Uterus (tissue), 4 donors: ENCODE data around the gene RCAN1. TPM values are rescaled to one million over a fixed set of nuclear protein-coding genes. Genes with fewer than 3 reads are reported as not detected.

Experiments
- DNase-seq, 2 donors: peaks; one replicate each; pipeline ENCODE4 v3.0.0-alpha.2; 2019 to 2020
- H3K27ac ChIP-seq, 2 donors: fragments of 200-600 bp; sonication (generic); 1 replicate in 1 of 2; 2 replicates in 1 of 2; pipeline ENCODE4 v1.5.1; 2016 to 2018
- H3K27me3 ChIP-seq, 2 donors: fragments of 200-600 bp; sonication (generic); one replicate each; pipeline ENCODE4 v1.5.1; 2018 to 2019; ENCODE audit warnings: control low read depth in 1 of 2
- H3K36me3 ChIP-seq, 2 donors: fragments of 200-600 bp; sonication (generic); one replicate each; pipeline ENCODE4 v1.5.1; 2019; ENCODE audit warnings: control low read depth in 1 of 2
- H3K4me1 ChIP-seq, 2 donors: fragments of 200-600 bp; sonication (generic); one replicate each; pipeline ENCODE4 v1.5.1; 2018 to 2019; ENCODE audit warnings: control low read depth in 1 of 2
- H3K4me3 ChIP-seq, 2 donors: fragments of 200-600 bp; sonication (generic); 1 replicate in 1 of 2; 2 replicates in 1 of 2; pipeline ENCODE4 v1.5.1; 2018 to 2019; ENCODE audit warnings: mild to moderate bottlenecking in 1 of 2
- H3K9me3 ChIP-seq, 2 donors: fragments of 200-600 bp; sonication (generic); one replicate each; pipeline ENCODE4 v1.5.1; 2019; ENCODE audit warnings: control low read depth in 1 of 2
- POLR2A ChIP-seq, 2 donors: fragments of 450-650 bp; IDR thresholded peaks; one replicate each; pipeline ENCODE4 v1.6.1; 2016; ENCODE audit warnings: antibody characterized with exemption in 2 of 2, mild to moderate bottlenecking in 1 of 2, moderate library complexity in 1 of 2
- intact Hi-C: fragments of 100-400 bp; cut with DNase I; formaldehyde crosslinking; loops from one replicate; pipeline ENCODE4 v1.15.1; 2023; ENCODE audit warnings: low total_unique reads
- total RNA-seq, 4 donors: library from RNA; depleted of rRNA in 3 of 4; stranded (reverse); fragments of >200 nt in 3 of 4; gene quantifications; one replicate each; pipeline versions ENCODE4 v1.1.0 to v1.2.4, GENCODE V29; 2014 to 2023
- TF ChIP-seq, protein P1 (sequence below), 4 experiments: fragments of 200-600 bp in 2 of 4; fragments of 450-650 bp in 2 of 4; sonication (generic) in 2 of 4; IDR thresholded peaks; one replicate each; pipeline ENCODE4 v1.5.1; 2016 to 2019; ENCODE audit warnings: antibody characterized with exemption in 4 of 4, mild to moderate bottlenecking in 2 of 4, moderate library complexity in 1 of 4
- donor health status: DM: yes; HTN: yes; CAD: no.

RCAN1 gene
- total RNA-seq, 4 donors from 2014 or later, result 12.4 to 22.5 (median 16.5) TPM

DNA sequence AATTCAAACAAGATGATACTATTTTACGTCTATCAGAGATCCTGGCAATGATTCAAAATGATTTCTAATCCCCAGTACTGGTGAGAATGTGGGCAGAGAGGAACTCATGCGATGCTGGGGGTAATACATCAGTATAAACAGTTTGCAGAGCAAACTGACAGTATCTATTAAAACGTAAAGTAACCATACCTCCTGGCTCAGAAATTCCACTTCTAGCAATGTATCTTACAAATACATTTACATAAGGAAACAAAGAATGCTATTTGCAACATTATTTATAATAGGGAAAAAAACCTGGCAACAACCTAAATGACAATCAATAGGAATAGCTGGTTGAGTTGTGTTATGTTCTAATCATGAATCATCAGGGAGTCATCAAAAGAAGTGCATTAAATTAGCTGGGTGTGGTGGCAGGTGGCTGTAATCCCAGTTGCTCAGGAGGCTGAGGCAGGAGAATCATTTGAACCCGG, 15.9 kb downstream of the RCAN1 start:
- Histone ChIP-seq H3K36me3 (no peaks in the 10 kb centered on the region), H3K4me1 (no peaks in the 10 kb centered on the region), H3K27me3 (no peaks in the 10 kb centered on the region), H3K9me3 (no peaks in the 10 kb centered on the region), H3K27ac (no peak overlapping the region), H3K4me3 (no peak overlapping the region)
- intact Hi-C loops, result no loop called here
- TF ChIP-seq POLR2A (IDR thresholded peaks at IDR 0.05), result no peak
- TF ChIP-seq, protein P1, sequence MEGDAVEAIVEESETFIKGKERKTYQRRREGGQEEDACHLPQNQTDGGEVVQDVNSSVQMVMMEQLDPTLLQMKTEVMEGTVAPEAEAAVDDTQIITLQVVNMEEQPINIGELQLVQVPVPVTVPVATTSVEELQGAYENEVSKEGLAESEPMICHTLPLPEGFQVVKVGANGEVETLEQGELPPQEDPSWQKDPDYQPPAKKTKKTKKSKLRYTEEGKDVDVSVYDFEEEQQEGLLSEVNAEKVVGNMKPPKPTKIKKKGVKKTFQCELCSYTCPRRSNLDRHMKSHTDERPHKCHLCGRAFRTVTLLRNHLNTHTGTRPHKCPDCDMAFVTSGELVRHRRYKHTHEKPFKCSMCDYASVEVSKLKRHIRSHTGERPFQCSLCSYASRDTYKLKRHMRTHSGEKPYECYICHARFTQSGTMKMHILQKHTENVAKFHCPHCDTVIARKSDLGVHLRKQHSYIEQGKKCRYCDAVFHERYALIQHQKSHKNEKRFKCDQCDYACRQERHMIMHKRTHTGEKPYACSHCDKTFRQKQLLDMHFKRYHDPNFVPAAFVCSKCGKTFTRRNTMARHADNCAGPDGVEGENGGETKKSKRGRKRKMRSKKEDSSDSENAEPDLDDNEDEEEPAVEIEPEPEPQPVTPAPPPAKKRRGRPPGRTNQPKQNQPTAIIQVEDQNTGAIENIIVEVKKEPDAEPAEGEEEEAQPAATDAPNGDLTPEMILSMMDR (IDR thresholded peaks at IDR 0.05), result no peak
- no peak for DNase-seq

DNA sequence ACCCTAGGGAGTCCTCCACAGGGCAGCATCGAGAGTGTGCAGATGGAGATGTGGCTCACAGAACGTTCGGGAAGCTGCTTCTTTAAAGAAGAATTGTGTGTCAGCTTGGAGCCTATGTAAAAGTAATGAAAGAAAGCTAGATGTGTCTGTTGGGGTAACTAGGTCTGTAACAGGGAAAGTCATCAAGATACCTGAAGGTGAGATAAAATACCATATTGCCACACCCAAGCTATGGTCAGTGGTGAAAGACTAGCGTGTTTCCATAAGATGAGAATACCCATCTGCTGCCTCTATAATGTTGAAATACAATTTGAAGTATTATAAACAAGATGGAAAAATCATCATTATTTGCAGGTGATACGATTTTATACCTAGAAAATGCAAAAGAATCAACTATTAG, 17.5 kb downstream of the RCAN1 start:
- Histone ChIP-seq H3K27ac (no peak overlapping the region), H3K27me3 (no peaks in the 10 kb centered on the region), H3K4me3 (no peak overlapping the region), H3K36me3 (no peaks in the 10 kb centered on the region), H3K9me3 (no peaks in the 10 kb centered on the region), H3K4me1 (no peaks in the 10 kb centered on the region)
- TF ChIP-seq POLR2A (IDR thresholded peaks at IDR 0.05), result no peak
- TF ChIP-seq, protein P1 (IDR thresholded peaks at IDR 0.05), result no peak
- intact Hi-C loops, result no loop called here
- DNase-seq, result no peak

DNA sequence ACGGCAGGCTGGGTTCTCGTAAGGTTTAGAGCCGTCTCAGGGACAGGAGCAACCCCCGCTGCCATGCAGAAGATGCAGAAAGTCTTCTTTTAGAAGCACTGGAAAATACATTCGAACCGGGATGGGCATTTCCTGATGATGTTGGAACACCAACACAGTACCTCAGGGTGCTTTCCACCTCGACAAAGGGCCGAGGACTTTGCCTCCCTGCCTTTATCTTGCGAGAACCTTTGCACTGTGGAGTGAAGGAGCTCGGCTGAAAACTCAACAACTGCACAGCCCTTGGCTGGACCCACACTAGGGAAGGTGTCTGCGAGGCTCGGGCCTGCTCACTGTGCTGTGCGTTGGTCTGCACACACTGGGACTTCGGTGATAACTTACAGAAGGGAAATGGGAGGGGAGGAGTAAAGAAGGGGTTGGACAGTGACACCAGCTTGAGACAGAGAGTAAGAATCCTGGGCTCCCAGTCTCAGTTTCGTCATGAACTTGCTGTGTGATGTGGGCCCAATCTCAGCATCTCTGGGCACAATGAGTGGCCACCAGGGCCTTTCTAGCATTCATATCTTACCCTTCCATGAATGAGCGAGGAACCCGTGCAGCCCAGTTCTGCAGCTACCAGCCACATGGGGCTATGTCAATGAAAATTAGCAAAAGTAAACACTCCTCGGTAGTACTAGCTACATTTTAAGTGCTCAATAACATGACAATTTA, 18.2 kb downstream of the RCAN1 start:
- H3K36me3 ChIP-seq, result no peaks in the 10 kb centered on the region

DNA sequence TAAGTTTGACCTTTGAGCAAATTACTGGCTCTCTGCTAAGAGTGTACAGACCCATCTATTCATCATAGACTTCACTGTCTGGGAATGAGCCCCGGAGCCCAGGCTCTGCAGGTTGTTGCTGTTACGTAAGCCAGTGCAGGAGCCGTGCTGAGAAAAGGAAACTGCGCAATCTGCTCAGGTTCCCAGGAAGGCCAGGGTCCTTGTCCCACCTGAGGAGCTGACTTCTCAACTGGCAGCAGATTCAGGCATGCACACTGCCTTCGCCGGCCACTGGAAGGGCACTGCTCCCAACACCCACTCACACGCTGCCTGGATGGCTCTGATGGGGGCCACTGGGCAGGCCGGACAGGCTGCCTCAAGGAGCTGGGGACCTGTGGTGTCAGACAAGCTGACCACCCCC, 19.5 kb downstream of the RCAN1 start:
- Histone ChIP-seq H3K4me1 (no peaks in the 10 kb centered on the region), H3K4me3 (no peak overlapping the region), H3K36me3 (no peaks in the 10 kb centered on the region), H3K9me3 (no peaks in the 10 kb centered on the region), H3K27ac (no peak overlapping the region), H3K27me3 (no peaks in the 10 kb centered on the region)
- intact Hi-C loops, result no loop called here
- TF ChIP-seq, protein P1 (IDR thresholded peaks at IDR 0.05), result no peak
- no peak for TF ChIP-seq POLR2A (IDR thresholded peaks at IDR 0.05)
- DNase-seq, result no peak

More for the DNA sequence above, 18.2 kb downstream of the RCAN1 start:
- no peak for DNase-seq
- no peaks in the 10 kb centered on the region for H3K27me3 ChIP-seq
- no peak overlapping the region for H3K27ac ChIP-seq
- H3K4me1 ChIP-seq, result no peaks in the 10 kb centered on the region
- no peaks in the 10 kb centered on the region for H3K9me3 ChIP-seq
- no peak overlapping the region for H3K4me3 ChIP-seq
- TF ChIP-seq, protein P1 (IDR thresholded peaks at IDR 0.05), result no peak
- no peak for TF ChIP-seq POLR2A (IDR thresholded peaks at IDR 0.05)
- intact Hi-C loops, result no loop called here

DNA sequence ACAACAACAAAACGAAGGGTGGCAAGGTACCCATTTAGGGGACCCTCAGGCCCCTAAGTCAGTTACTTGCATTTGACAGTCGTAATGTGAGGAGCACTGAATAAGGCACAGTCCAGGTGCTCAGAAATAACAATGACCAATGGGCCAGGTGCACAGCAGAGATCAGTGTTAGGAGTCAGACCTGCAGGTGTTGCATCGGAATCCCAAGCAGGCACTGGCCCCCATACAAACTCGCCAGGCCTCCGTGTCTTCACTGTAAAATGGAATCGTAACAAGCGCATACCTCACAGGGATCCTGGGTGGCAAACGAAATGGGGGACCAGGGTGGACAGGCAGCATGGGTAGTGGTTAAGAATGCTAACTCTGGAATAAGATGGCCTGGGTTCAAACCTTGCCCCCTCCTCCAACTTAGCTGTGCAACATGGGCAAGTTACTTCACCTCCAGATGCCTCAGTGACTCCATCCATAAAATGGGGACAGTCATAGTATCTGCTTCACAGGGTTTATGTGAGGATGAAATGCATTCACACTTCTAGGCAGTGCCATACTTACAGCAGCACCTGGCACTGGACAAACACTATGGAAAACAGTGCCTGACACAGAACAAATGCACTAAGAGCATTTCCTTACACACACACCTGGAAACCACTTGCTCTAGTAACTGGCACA, 20.2 kb downstream of the RCAN1 start:
- no peak for DNase-seq
- no peaks in the 10 kb centered on the region for H3K9me3 ChIP-seq
- H3K4me3 ChIP-seq, result no peak overlapping the region
- intact Hi-C loops, result no loop called here
- TF ChIP-seq, protein P1 (IDR thresholded peaks at IDR 0.05), result no peak
- TF ChIP-seq POLR2A (IDR thresholded peaks at IDR 0.05), result no peak
- H3K4me1 ChIP-seq, result no peaks in the 10 kb centered on the region
- H3K36me3 ChIP-seq, result no peaks in the 10 kb centered on the region
- peak overlapping the region in 1 of 2 donors; percentile 49 for H3K27ac ChIP-seq
- H3K27me3 ChIP-seq, result no peaks in the 10 kb centered on the region
